Cerebellar nuclear complex (tissue), 1 donor: Measurements from ENCODE around the gene KIF2C.
"Not testable (repeated sequence)": the region's sequence is repeated elsewhere in the genome, so short reads cannot be mapped to it uniquely, and the experiment has no call there.

Experiments
- DNase-seq, 2 experiments: peaks; one replicate each; lab custom pipeline; 2025; lab: John Stamatoyannopoulos, UW

The KIF2C gene

GRCh38 chr1:44775930-44776729 is 36.5 kb downstream of the KIF2C start:
- no peak for DNase-seq

GRCh38 chr1:44776730-44777068 is 37.1 kb downstream of the KIF2C start:
- no peak for DNase-seq

- no peak for DNase-seq
Observed at GRCh38 chr1:44777547-44777946, 37.9 kb downstream of the KIF2C start.

GRCh38 chr1:44777969-44778635 is 38.5 kb downstream of the KIF2C start:
- no peak for DNase-seq

- DNase-seq, result no peak
Observed at GRCh38 chr1:44778705-44779576, 39.3 kb downstream of the KIF2C start.

- DNase-seq, result no peak
Observed at GRCh38 chr1:44780583-44781121, 41.0 kb downstream of the KIF2C start.

- DNase-seq, result no peak
Observed at GRCh38 chr1:44783697-44784093, 44.1 kb downstream of the KIF2C start.

- DNase-seq, result no peak
Observed at GRCh38 chr1:44784094-44785028, 44.7 kb downstream of the KIF2C start.

- DNase-seq, result no peak
Observed at GRCh38 chr1:44785029-44785380, 45.4 kb downstream of the KIF2C start.

- no peak for DNase-seq
Observed at GRCh38 chr1:44785501-44786137, 46.0 kb downstream of the KIF2C start.

GRCh38 chr1:44786138-44786840 is 46.7 kb downstream of the KIF2C start:
- no peak for DNase-seq

GRCh38 chr1:44786841-44787426 is 47.3 kb downstream of the KIF2C start:
- no peak for DNase-seq

GRCh38 chr1:44787506-44787905 is 47.9 kb downstream of the KIF2C start:
- no peak for DNase-seq

GRCh38 chr1:44788120-44788860 is 48.7 kb downstream of the KIF2C start, which contains the start of gene BEST4:
Gene BEST4 (minus strand): TSS chr1:44788170. CDS start chr1:44787705, 465 bp downstream.
- no peak for DNase-seq

- DNase-seq, result no peak
Observed at GRCh38 chr1:44790968-44791801, 51.5 kb downstream of the KIF2C start.

- no peak for DNase-seq
Observed at GRCh38 chr1:44792736-44793502, 53.3 kb downstream of the KIF2C start.

- not testable (repeated sequence) for DNase-seq
Observed at GRCh38 chr1:44797886-44798285, 58.2 kb downstream of the KIF2C start.
